GM21423 (cell line): ENCODE measurements around the gene SLC6A20.

Experiments
- ATAC-seq: cut with Tn5 transposase; IDR thresholded peaks from one replicate; pipeline ENCODE4 v1.9.1; 2021; ENCODE audit warnings: mild to moderate bottlenecking, moderate library complexity; ENCODE audit not compliant: unreplicated experiment

The SLC6A20 gene

DNA sequence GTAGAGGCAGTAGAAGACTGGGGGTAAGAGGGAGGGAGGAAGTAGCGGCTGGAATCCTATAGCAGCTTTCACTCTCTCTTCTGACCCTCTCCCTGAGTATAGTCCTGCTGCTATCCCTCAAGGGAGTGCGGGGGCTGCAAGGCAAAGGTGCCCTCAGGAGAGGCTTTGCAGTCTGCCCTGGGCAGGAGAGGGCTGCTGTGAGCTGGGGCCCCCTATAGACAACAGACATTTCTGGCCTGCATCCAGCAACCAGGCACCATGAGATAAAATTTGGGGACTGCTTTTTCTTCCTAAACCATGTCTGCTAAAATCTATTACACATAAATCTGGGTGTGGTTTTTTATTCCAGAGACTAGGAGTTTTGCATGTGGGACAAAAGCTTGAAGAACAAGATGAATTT lies 59.1 kb downstream of the SLC6A20 start:
- no peak for ATAC-seq

DNA sequence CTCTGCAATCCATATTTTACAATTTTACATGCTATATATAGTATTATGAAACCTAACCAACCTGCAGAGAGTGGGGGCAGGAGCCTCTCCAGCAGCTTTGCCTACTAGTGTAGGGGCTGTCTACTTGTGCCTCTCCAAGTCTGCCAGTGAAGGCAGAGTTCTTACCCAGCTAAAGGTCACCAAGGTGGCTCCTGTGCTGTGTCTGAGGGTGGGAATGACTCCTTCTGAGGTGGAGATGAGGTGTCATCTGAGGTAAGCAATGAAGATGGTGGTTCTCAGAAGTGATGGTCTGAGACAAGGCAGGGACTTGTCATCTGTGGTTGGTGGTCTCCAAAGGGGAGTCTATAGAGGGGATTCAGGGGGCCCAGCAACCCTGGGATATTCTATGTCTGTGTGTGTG lies 59.6 kb downstream of the SLC6A20 start:
- no peak for ATAC-seq

DNA sequence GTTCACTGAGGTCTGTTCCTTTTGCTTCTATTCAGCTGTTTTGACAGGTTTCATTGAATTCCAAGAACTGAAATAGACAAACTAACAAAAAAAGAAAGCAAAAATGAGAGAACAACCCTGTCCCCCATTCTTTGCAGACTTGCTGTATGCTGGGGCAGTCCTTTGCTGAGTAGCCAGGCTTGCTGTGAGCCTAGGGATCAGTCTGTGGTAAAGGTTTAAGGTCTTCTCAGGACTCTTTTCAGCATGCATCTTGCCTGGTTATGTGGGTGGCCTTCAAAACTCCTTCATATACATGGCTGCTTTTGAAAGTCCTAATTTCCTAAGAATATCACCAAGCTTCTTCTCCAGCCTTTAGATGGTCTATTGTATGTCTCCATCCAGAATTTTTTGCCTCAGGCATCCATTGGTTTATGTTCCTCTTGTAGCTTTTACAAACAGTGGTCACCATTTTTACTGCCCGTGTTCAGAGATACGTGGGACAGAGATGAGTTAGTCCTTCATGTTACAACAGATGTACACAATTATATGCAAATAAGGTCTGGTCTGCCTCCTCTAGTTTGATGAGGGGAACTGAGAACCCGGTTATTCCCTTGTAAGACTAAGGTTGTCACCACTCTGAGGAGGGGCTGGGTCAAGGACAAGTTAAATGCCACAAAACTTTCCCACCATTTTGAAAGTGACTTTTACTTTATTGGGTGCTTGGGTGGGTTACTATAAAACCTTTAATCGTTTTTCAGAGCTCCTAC lies 65.8 kb downstream of the SLC6A20 start:
- ATAC-seq, result no peak

DNA sequence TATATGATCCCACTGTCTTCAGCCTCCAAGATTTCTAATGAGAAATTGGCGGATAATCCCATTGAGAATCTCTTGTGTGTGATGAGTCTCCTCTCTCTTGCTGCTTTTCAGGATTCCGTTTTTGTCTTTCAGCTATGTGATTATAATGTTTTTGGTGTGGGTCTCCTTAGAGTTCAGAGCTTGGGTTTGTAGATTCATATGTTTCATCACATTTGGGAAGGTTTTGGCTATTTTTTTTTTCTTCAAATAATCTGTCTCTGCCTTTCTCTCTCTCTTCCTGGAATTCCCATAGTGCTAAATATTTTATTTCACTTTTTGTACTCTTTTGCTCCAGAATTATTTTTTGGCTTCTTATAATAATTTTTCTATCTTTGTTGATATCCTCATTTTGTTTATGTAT lies 66.7 kb downstream of the SLC6A20 start:
- ATAC-seq, result no peak

DNA sequence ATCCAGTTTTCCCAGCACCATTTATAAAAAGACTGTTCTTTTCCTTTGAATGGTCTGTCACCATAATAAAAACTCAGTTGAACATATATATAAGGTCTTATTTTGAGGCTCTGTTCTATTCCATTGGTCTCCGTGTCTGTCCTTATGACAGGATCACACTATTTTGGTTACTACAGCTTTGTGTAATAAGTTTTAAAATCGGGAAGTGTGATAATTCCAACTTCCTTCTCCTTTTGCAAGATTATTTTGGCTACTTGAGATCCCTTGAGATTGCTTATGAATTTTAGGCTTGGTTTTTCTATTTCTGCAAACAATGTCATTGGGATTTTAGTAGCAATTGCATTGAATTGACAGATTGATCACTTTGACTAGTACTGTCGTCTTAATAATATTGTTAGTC lies 71.4 kb downstream of the SLC6A20 start:
- ATAC-seq, result no peak

DNA sequence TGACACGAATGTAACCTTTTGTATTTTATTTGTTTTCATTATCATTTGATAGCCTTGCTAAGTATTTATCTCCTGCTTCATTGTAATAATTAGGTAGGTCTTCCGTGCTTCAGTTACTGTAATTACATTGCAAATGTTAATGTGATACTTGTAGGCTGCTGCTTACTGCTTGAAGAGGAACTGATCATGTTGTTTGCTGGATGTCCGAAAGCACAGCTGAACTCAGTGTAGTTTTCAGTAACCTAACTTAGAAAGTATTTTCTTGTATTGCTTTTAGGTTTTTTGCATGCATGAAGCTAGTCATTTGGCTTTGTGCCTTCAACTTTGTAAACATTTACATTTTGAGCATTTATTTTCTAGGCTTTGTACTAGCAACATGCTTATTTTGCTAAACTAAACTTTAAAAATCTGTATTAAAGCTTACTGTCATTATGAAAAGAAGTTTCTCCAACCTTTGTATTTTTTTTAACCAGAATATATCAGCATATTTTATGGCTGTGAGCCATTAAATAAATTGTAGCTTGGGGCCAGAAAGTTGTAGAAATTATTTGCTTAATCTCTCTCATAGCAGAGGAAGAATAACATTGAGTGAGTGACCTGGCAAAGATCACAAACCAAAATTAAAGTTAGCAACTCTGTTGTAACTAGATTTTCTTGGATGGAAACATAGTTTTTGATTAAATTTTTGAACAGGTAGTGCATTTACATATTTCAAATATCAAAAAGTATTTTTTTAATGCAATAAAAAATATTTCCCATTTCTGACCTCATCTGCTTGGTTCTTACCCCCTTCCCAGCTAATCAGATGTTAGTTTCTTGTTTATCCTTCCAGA lies 76.5 kb downstream of the SLC6A20 start:
- ATAC-seq, result no peak

DNA sequence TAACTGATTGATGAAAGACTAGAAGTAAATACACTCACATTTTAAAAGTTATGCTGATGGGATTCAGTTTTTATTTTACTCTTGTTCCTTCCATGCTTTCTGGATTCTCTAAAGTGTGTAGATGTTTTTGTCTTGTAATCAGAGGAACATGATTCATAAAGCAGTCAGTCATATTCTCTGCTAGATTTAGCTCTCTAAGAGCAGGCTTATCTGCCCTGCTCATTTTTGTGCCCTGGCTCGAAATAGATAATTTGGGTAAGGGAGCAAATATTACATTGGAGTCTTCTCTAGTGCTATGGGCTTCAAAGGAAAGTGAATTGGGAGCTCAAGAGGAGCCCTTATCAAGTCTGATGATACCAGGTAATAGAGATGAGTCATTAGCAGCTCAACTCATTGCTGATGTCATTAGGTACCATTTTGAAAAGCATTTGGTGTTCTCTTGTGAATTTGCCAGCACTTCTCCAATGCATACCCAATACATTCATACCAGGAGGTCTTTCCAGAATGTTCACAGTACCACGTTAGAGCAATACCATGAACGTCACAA lies 79.5 kb downstream of the SLC6A20 start:
- ATAC-seq, result no peak

DNA sequence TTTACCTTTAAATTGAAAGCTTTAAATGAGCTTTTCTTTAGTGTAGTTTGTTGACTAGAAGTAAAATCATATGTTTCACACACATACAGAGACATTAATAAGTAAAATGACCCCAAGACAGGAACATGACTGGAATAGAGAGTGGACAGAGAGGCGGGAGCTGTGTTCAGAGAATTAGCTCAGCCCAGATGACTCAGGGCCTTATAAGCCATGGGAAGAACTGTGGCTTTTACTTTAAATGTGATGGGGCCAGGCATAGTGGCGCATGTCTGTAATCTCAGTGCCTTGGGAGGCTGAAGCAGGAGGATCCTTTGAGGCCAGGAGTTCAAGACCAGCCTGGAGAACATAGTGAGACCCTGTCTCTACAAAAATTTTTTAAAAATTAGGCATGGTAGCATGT lies 80.4 kb downstream of the SLC6A20 start:
- no peak for ATAC-seq

DNA sequence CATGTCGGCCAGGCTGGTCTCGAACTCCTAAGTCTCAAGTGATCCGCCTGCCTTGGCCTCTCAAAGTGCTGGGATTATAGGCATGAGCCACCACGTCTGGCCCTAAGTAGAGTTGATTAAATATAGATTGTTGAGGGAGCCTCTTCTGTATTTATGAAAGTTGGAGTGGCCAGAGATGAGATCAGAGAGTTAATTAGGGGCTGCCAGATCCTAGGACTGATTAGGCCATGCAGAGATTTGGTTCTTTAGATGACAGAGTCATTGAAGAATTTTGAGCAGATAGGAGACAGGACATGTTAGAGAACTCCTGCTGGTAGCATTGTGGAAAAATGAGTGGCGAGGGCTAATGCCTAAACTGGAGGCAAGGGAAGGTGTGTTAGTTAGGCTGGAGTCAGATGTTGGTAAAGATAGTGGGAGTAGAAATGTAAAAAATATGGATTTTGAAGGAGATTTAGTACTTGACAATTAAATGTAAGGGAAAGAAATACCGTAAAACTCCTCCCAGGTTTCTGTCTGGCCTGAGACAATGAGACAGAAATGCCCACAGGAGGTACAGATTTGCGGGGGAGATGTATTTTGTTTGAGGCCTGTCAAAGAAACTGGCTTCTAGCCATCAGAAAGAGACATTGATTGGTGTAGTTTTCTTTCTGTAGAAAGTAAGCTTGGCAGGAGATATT lies 83.8 kb downstream of the SLC6A20 start:
- ATAC-seq, result no peak

DNA sequence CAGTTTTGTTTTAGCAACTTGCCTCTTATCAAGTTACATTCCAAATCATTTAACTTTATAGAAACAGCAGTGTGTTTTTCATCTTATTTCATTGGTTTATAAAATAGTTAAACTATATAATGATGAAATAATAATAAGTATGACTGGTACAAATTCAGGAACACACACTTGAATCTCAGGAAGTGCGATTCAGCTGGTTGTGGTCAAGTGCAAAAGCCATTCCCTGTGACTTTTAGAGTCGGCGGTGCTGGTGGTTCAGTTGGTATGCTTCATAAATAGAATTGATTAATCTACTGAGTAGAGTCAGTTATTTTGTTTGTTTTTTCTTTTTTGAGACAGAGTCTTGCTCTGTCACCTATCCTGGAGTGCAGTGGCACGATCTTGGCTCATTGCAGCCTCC lies 84.4 kb downstream of the SLC6A20 start:
- ATAC-seq, result no peak

DNA sequence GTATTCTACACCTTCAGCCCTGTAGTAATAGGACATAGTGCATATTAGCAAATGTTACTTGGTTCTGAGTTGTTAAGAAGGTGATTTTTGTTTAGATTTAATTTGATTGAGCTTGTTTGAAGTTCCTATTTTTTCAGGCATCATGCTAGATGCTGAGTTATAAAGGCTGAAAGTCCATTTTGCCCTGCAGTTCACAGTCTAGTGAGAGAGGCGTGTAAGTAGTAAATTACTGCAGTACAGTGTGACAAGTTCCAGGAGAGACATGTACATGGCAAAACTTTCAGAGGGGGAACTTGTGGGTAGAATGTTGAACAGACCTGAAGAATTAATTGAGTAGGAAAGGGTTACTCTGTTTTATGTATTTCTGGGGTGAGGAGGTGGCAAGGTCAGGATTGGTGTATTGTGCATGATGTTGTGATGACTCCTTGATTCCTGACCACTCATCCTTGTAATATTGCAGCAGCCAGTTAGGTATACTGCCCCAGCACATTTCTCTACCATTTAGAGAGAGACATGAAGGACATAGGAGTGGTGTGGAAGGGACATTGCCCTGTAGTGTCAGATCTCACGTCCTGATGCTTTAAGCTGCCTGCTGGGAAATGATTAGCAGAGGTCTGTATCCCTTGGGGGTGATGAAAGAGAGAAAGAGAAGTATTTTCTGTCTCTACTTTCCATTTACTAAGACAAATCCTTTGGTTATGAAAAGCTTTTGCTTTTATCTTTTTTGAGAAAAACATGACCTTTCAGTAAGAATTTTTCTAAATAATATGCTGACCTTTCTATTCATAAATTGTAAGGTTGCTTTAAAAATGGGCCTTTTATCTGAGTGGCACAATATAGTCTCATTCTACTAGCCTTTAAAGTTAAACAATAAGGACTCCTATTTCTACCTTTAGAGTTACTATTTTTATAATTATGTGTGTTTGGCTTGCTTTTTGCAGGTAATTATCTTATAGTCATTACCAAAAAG lies 90.2 kb downstream of the SLC6A20 start:
- no peak for ATAC-seq
